ENCODE results near the gene KLF13. TPM values are rescaled to one million over a fixed set of nuclear protein-coding genes. Genes with fewer than 3 reads are reported as not detected.

KLF13 gene
- total RNA-seq, 2 donors from 2014 or later: 18.7 to 18.9 TPM

- peaks cover 11% of the 10 kb centered on the region for H3K27me3 Mint-ChIP-seq (ENCODE audit: insufficient read depth)
Measured at GRCh38 chr15:31294067-31294466, 32.6 kb upstream of the KLF13 start.

DNA sequence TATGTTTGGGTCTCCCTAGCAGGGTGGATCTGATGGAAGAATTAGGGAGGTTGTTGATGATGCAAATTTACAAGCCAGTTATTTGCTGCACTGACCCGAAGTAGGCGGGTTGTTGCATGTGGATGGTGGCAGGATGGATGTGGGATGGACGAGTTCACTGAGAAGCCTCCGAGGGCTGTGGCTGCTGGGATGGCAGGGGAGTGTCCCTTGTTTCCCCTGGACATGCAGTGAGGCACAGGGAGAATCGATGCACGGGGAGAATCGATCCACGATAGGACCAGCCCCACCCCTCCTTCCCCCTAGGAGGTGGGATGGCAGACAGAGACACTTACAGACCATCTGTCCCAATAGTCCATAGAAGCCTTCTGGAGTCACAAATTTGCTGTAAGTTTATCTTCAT lies 31.0 kb upstream of the KLF13 start:
- H3K27me3 Mint-ChIP-seq (ENCODE audit: insufficient read depth): peaks cover 11% of the 10 kb centered on the region
- no peak overlapping the region for H3K27ac ChIP-seq (ENCODE audit: low read depth, low read length)
- peaks cover 7% of the 10 kb centered on the region for H3K27me3 ChIP-seq (ENCODE audit: control insufficient read depth, insufficient read depth, low read length, poor library complexity, severe bottlenecking)
- TF ChIP-seq, protein P1, sequence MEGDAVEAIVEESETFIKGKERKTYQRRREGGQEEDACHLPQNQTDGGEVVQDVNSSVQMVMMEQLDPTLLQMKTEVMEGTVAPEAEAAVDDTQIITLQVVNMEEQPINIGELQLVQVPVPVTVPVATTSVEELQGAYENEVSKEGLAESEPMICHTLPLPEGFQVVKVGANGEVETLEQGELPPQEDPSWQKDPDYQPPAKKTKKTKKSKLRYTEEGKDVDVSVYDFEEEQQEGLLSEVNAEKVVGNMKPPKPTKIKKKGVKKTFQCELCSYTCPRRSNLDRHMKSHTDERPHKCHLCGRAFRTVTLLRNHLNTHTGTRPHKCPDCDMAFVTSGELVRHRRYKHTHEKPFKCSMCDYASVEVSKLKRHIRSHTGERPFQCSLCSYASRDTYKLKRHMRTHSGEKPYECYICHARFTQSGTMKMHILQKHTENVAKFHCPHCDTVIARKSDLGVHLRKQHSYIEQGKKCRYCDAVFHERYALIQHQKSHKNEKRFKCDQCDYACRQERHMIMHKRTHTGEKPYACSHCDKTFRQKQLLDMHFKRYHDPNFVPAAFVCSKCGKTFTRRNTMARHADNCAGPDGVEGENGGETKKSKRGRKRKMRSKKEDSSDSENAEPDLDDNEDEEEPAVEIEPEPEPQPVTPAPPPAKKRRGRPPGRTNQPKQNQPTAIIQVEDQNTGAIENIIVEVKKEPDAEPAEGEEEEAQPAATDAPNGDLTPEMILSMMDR (conservative IDR thresholded peaks at IDR 0.05): no peak
- no peak overlapping the region for H3K27ac Mint-ChIP-seq
- no peak for DNase-seq
- no peak overlapping the region for H3K4me3 ChIP-seq (ENCODE audit: low read length)
- no peaks in the 10 kb centered on the region for H3K9me3 ChIP-seq (ENCODE audit: control insufficient read depth, low read length)
- H3K36me3 Mint-ChIP-seq (ENCODE audit: low read depth): no peaks in the 10 kb centered on the region
- H3K36me3 ChIP-seq (ENCODE audit: control insufficient read depth, insufficient read depth, low read length): no peaks in the 10 kb centered on the region
- H3K9me3 Mint-ChIP-seq: no peaks in the 10 kb centered on the region
- no peak overlapping the region for H3K4me3 Mint-ChIP-seq
- 87% methylated on average over 8 of the region's 8 CpGs; no CpG with 5 or more reads in 1 of the 2 experiments for WGBS, 2 experiments (ENCODE audit: insufficient coverage in 1 of 2, insufficient read length in 1 of 2)
- H3K9ac ChIP-seq (ENCODE audit: extremely low read depth, low read length, poor library complexity, severe bottlenecking): no peak overlapping the region
- H3K4me1 ChIP-seq (ENCODE audit: control insufficient read depth, insufficient read depth, low read length): peaks cover 8% of the 10 kb centered on the region
- H3K4me1 Mint-ChIP-seq: peaks cover 12% of the 10 kb centered on the region

More at GRCh38 chr15:31294067-31294466, 32.6 kb upstream of the KLF13 start:
- H3K9me3 ChIP-seq (ENCODE audit: control insufficient read depth, low read length): no peaks in the 10 kb centered on the region
- DNase-seq: no peak
- no peak overlapping the region for H3K4me3 Mint-ChIP-seq
- H3K36me3 Mint-ChIP-seq (ENCODE audit: low read depth): no peaks in the 10 kb centered on the region
- no peaks in the 10 kb centered on the region for H3K9me3 Mint-ChIP-seq
- H3K27me3 ChIP-seq (ENCODE audit: control insufficient read depth, insufficient read depth, low read length, poor library complexity, severe bottlenecking): peaks cover 7% of the 10 kb centered on the region
- no peak overlapping the region for H3K27ac ChIP-seq (ENCODE audit: low read depth, low read length)
- H3K4me3 ChIP-seq (ENCODE audit: low read length): no peak overlapping the region
- H3K9ac ChIP-seq (ENCODE audit: extremely low read depth, low read length, poor library complexity, severe bottlenecking): no peak overlapping the region
- H3K4me1 ChIP-seq (ENCODE audit: control insufficient read depth, insufficient read depth, low read length): peaks cover 8% of the 10 kb centered on the region
- H3K36me3 ChIP-seq (ENCODE audit: control insufficient read depth, insufficient read depth, low read length): no peaks in the 10 kb centered on the region
- H3K4me1 Mint-ChIP-seq: peaks cover 12% of the 10 kb centered on the region
- TF ChIP-seq, protein P1 (conservative IDR thresholded peaks at IDR 0.05): no peak
- WGBS, 2 experiments (ENCODE audit: insufficient coverage in 1 of 2, insufficient read length in 1 of 2): 95% methylated on average over 2 of the region's 2 CpGs; no CpG with 5 or more reads in 1 of the 2 experiments
- no peak overlapping the region for H3K27ac Mint-ChIP-seq

- no peak overlapping the region for H3K27ac Mint-ChIP-seq
- peaks cover 8% of the 10 kb centered on the region for H3K4me1 ChIP-seq (ENCODE audit: control insufficient read depth, insufficient read depth, low read length)
- TF ChIP-seq, protein P1 (conservative IDR thresholded peaks at IDR 0.05): no peak
- no peak overlapping the region for H3K27ac ChIP-seq (ENCODE audit: low read depth, low read length)
- H3K4me1 Mint-ChIP-seq: peaks cover 13% of the 10 kb centered on the region
- no peak overlapping the region for H3K4me3 Mint-ChIP-seq
- H3K36me3 ChIP-seq (ENCODE audit: control insufficient read depth, insufficient read depth, low read length): no peaks in the 10 kb centered on the region
- DNase-seq: no peak
- no peak overlapping the region for H3K4me3 ChIP-seq (ENCODE audit: low read length)
- H3K36me3 Mint-ChIP-seq (ENCODE audit: low read depth): no peaks in the 10 kb centered on the region
- H3K9ac ChIP-seq (ENCODE audit: extremely low read depth, low read length, poor library complexity, severe bottlenecking): no peak overlapping the region
- peaks cover 7% of the 10 kb centered on the region for H3K27me3 ChIP-seq (ENCODE audit: control insufficient read depth, insufficient read depth, low read length, poor library complexity, severe bottlenecking)
- H3K9me3 ChIP-seq (ENCODE audit: control insufficient read depth, low read length): no peaks in the 10 kb centered on the region
- no peaks in the 10 kb centered on the region for H3K9me3 Mint-ChIP-seq
- peaks cover 8% of the 10 kb centered on the region for H3K27me3 Mint-ChIP-seq (ENCODE audit: insufficient read depth)
- WGBS, 2 experiments (ENCODE audit: insufficient coverage in 1 of 2, insufficient read length in 1 of 2): 67 to 96% methylated on average over 1 to 3 of the region's 3 CpGs
Measured at GRCh38 chr15:31296219-31296645, 30.4 kb upstream of the KLF13 start.
